AG09309 (cell line): ENCODE measurements around the gene EIPR1.

ENCODE experiments used
- DNase-seq: peaks from one replicate; pipeline ENCODE4 v3.0.0-alpha.2; 2010; ENCODE audit warnings: low read depth
- H3K4me3 ChIP-seq: 2 replicates; pipeline ENCODE4 v1.5.1; 2011; ENCODE audit warnings: mild to moderate bottlenecking, low read depth, low read length, moderate library complexity; ENCODE audit not compliant: control insufficient read depth
- CTCF ChIP-seq: IDR thresholded peaks from 2 replicates; pipeline ENCODE4 v1.5.1; 2011; ENCODE audit warnings: mild to moderate bottlenecking, low read depth, low read length, inconsistent platforms; ENCODE audit not compliant: insufficient read depth, control insufficient read depth; ENCODE audit errors: missing control alignments

The EIPR1 gene

GRCh38 chr2:3377612-3378432 lies at the start of gene EIPR1:
Gene EIPR1 (minus strand): TSS chr2:3377818. CDS start chr2:3377689, 129 bp downstream.
- H3K4me3 ChIP-seq: peak within 1 kb of the TSS; percentile 99
- peak; percentile 2 for TF ChIP-seq CTCF

GRCh38 chr2:3427272-3427671 lies 49.7 kb upstream of the EIPR1 start:
- no peak for TF ChIP-seq CTCF
- no peak overlapping the region for H3K4me3 ChIP-seq
- DNase-seq: no peak

More at GRCh38 chr2:3377612-3378432, at the start of gene EIPR1:
- DNase-seq: peak; percentile 89

GRCh38 chr2:3426615-3427014 lies 49.0 kb upstream of the EIPR1 start:
- no peak overlapping the region for H3K4me3 ChIP-seq
- no peak for DNase-seq
- TF ChIP-seq CTCF: no peak

- DNase-seq: no peak
- no peak for TF ChIP-seq CTCF
These were observed 46.7 kb upstream of the EIPR1 start for GRCh38 chr2:3424171-3424795.

GRCh38 chr2:3423492-3424170 lies 46.0 kb upstream of the EIPR1 start:
- TF ChIP-seq CTCF: peak; percentile 98
- DNase-seq: no peak

More at GRCh38 chr2:3424171-3424795, 46.7 kb upstream of the EIPR1 start:
- no peak overlapping the region for H3K4me3 ChIP-seq

GRCh38 chr2:3422161-3422779 lies 44.7 kb upstream of the EIPR1 start:
- DNase-seq: no peak
- no peak for TF ChIP-seq CTCF
- H3K4me3 ChIP-seq: no peak overlapping the region

More at GRCh38 chr2:3423492-3424170, 46.0 kb upstream of the EIPR1 start:
- no peak overlapping the region for H3K4me3 ChIP-seq
